HCT116 (cell line): ENCODE measurements around the gene MRPS2. TPM values are rescaled to one million over a fixed set of nuclear protein-coding genes. Genes with fewer than 3 reads are reported as not detected.

ENCODE experiments used
- ATAC-seq: fragments of 200-7000 bp; cut with Tn5 transposase; 2 replicates; pipeline ENCODE4 v1.9.1; 2020; ENCODE audit warnings: mild to moderate bottlenecking, moderate library complexity
- BruUV-seq: library from RNA; stranded (reverse); fragments of 400-500 nt; replicated peaks from 2 replicates; lab custom pipeline; 2021; lab: Mats Ljungman, UMichigan
- CTCF ChIA-PET: fragments of 300-600 bp; sonication (Branson Sonifier 250); formaldehyde crosslinking; loops from one replicate; lab custom pipeline; 2021; ENCODE audit warnings: antibody characterized with exemption; lab: Charles Lee
- POLR2A ChIA-PET: fragments of 300-600, 350-600 bp; sonication (Branson Sonifier 250); formaldehyde crosslinking; loops from one replicate; lab custom pipeline; 2021; ENCODE audit warnings: antibody characterized with exemption; lab: Charles Lee
- RAD21 ChIA-PET, 2 experiments: fragments of 300-600 bp; sonication (Branson Sonifier 250); formaldehyde crosslinking; loops; one replicate each; lab custom pipeline; 2023; ENCODE audit warnings: low total read pairs in 2 of 2; ENCODE audit not compliant: uncharacterized antibody in 2 of 2, unreplicated experiment in 2 of 2, low non-redundant PET in 1 of 2; lab: Charles Lee
- DNase-seq: peaks from one replicate; pipeline ENCODE4 v3.0.0-alpha.2; 2010; ENCODE audit warnings: low read depth, low spot score
- H2AFZ ChIP-seq: fragments of 200-600 bp; shearing (Covaris generic), sonication (generic); 2 replicates; pipeline ENCODE4 v1.6.1; 2017; ENCODE audit warnings: low read depth, mixed run types, mixed read lengths, antibody characterized with exemption, low read length; ENCODE audit not compliant: poor library complexity, severe bottlenecking
- H3K27ac ChIP-seq: 2 replicates; pipeline ENCODE4 v1.5.1; 2012; ENCODE audit warnings: low read depth, low read length
- H3K27me3 ChIP-seq: fragments of 200-600 bp; sonication (generic); 2 replicates; pipeline ENCODE4 v1.6.1; 2016; ENCODE audit warnings: mixed run types, low read length, mixed read lengths; ENCODE audit not compliant: insufficient read depth
- H3K36me3 ChIP-seq, 2 experiments: fragments of 200-500 bp in 1 of 2; fragments of 200-600 bp in 1 of 2; sonication (Bioruptor generic) in 1 of 2; sonication (generic) in 1 of 2; 2 replicates each; pipeline versions ENCODE4 v1.5.1 to v1.6.1; 2014 to 2016; ENCODE audit warnings: low read length in 2 of 2, inconsistent platforms in 1 of 2, mixed read lengths in 1 of 2, mixed run types in 1 of 2; ENCODE audit not compliant: insufficient read depth in 2 of 2, control insufficient read depth in 1 of 2
- H3K4me1 ChIP-seq, 2 experiments: fragments of 200-600 bp in 1 of 2; sonication (generic) in 1 of 2; 2 replicates each; pipeline versions ENCODE4 v1.5.1 to v1.6.1; 2012 to 2017; ENCODE audit warnings: low read length in 2 of 2, inconsistent platforms in 1 of 2, mild to moderate bottlenecking in 1 of 2, mixed read lengths in 1 of 2, mixed run types in 1 of 2, moderate library complexity in 1 of 2; ENCODE audit not compliant: insufficient read depth in 2 of 2, control insufficient read depth in 1 of 2
- H3K4me2 ChIP-seq: fragments of 200-600 bp; sonication (generic); 2 replicates; pipeline ENCODE4 v1.6.1; 2017; ENCODE audit warnings: mixed run types, low read length, mixed read lengths
- H3K4me3 ChIP-seq, 2 experiments: fragments of 200-600 bp in 1 of 2; sonication (generic) in 1 of 2; replicated peaks in 1 of 2; 2 replicates each; pipeline ENCODE4 v1.5.1; 2011 to 2016; ENCODE audit warnings: low read length in 2 of 2, control low read depth in 1 of 2, low read depth in 1 of 2, mild to moderate bottlenecking in 1 of 2, mixed read lengths in 1 of 2, mixed run types in 1 of 2
- H3K79me2 ChIP-seq: fragments of 200-600 bp; sonication (generic); 2 replicates; pipeline ENCODE4 v1.6.1; 2017; ENCODE audit warnings: mild to moderate bottlenecking, mixed run types, low read length, moderate library complexity, mixed read lengths; ENCODE audit not compliant: insufficient read depth
- H3K9ac ChIP-seq: fragments of 200-600 bp; sonication (generic); 2 replicates; pipeline ENCODE4 v1.6.1; 2016; ENCODE audit warnings: low read length, mixed read lengths
- H3K9me2 ChIP-seq: fragments of 200-600 bp; sonication (generic), shearing (Covaris generic); 2 replicates; pipeline ENCODE4 v1.6.1; 2017; ENCODE audit warnings: mixed run types, mild to moderate bottlenecking, moderate library complexity; ENCODE audit not compliant: insufficient read depth
- H3K9me3 ChIP-seq, 2 experiments: fragments of 200-500 bp in 1 of 2; fragments of 200-600 bp in 1 of 2; sonication (Bioruptor generic) in 1 of 2; sonication (generic) in 1 of 2; 2 replicates each; pipeline ENCODE4 v1.6.1; 2014 to 2017; ENCODE audit warnings: low read length in 2 of 2, mixed read lengths in 2 of 2, inconsistent platforms in 1 of 2, low read depth in 1 of 2, mild to moderate bottlenecking in 1 of 2, mixed run types in 1 of 2, moderate library complexity in 1 of 2; ENCODE audit not compliant: control insufficient read depth in 1 of 2, insufficient read depth in 1 of 2
- H4K20me1 ChIP-seq: fragments of 200-600 bp; sonication (generic), shearing (Covaris generic); 2 replicates; pipeline ENCODE4 v1.6.1; 2017; ENCODE audit warnings: mixed run types, mild to moderate bottlenecking, moderate library complexity; ENCODE audit not compliant: insufficient read depth
- CBX3 ChIP-seq: IDR thresholded peaks from 2 replicates; pipeline ENCODE4 v1.6.1; 2012; ENCODE audit warnings: low read depth
- CEBPB ChIP-seq: IDR thresholded peaks from 2 replicates; pipeline ENCODE4 v1.6.1; 2012; ENCODE audit warnings: low read depth
- POLR2A ChIP-seq: IDR thresholded peaks from 2 replicates; pipeline ENCODE4 v1.7.0; 2011; ENCODE audit warnings: borderline replicate concordance; ENCODE audit not compliant: insufficient read depth, insufficient read length; ENCODE audit errors: extremely low read depth
- REST ChIP-seq: IDR thresholded peaks from 2 replicates; pipeline ENCODE4 v1.6.1; 2012; ENCODE audit warnings: low read depth
- SIN3A ChIP-seq: IDR thresholded peaks from 2 replicates; pipeline ENCODE4 v1.6.1; 2012; ENCODE audit warnings: low read depth
- ZNF274 ChIP-seq: fragments of 200-500 bp; sonication (Bioruptor generic); IDR thresholded peaks from 2 replicates; pipeline ENCODE4 v1.6.1; 2014; ENCODE audit warnings: mild to moderate bottlenecking, low read depth, low read length, inconsistent platforms
- intact Hi-C: fragments of 100-400 bp; cut with micrococcal nuclease; formaldehyde crosslinking; loops from 2 replicates; pipeline ENCODE4 v1.10.0; 2022
- total RNA-seq: library from RNA; stranded (reverse); gene quantifications from one replicate; pipeline ENCODE4 v1.2.1, GENCODE V29; 2021; ENCODE audit not compliant: unreplicated experiment
- TF ChIP-seq, protein P1 (sequence below): IDR thresholded peaks from 2 replicates; pipeline ENCODE4 v1.6.1; 2012

The MRPS2 gene
- total RNA-seq, 1 experiment from 2014 or later: 85.1 TPM

- TF ChIP-seq CBX3: no peak
- TF ChIP-seq, protein P1, sequence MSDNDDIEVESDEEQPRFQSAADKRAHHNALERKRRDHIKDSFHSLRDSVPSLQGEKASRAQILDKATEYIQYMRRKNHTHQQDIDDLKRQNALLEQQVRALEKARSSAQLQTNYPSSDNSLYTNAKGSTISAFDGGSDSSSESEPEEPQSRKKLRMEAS: no peak
- TF ChIP-seq ZNF274: no peak
- TF ChIP-seq CEBPB: no peak
- no peak for TF ChIP-seq POLR2A
- no peak for TF ChIP-seq REST
- TF ChIP-seq SIN3A: no peak
- TF ChIP-seq, all 23 proteins: peak for 0
- RAD21 ChIA-PET: no interaction called here
- Histone ChIP-seq H3K79me2 (no peaks in the 10 kb centered on the region), H3K9me2 (no peaks in the 10 kb centered on the region), H3K9ac (no peak overlapping the region), H3K4me1 (peaks cover 9 to 23% of the 10 kb centered on the region in 2 experiments), H3K9me3 (no peaks in the 10 kb centered on the region), H3K27ac (no peak overlapping the region), H4K20me1 (no peaks in the 10 kb centered on the region), H3K4me2 (no peak overlapping the region), H3K27me3 (no peaks in the 10 kb centered on the region), H3K4me3 (no peak overlapping the region), H3K36me3 (no peaks in the 10 kb centered on the region), H2AFZ (no peak overlapping the region)
- no TSS peak for BruUV-seq
- DNase-seq: no peak
- intact Hi-C loops: no loop called here
- ATAC-seq: no peak
- POLR2A ChIA-PET: no interaction called here
- CTCF ChIA-PET: no interaction called here
These were observed 5.5 kb upstream of the MRPS2 start for GRCh38 chr9:135494791-135495559.
